EH (cell line): Measurements from ENCODE around the gene NAA11.
"Not testable (repeated sequence)": the region's sequence is repeated elsewhere in the genome, so short reads cannot be mapped to it uniquely, and the experiment has no call there.

Source experiments
- DNase-seq: peaks from one replicate; pipeline ENCODE4 v3.0.0-alpha.2; 2015; ENCODE audit warnings: low read depth

NAA11 gene

DNA sequence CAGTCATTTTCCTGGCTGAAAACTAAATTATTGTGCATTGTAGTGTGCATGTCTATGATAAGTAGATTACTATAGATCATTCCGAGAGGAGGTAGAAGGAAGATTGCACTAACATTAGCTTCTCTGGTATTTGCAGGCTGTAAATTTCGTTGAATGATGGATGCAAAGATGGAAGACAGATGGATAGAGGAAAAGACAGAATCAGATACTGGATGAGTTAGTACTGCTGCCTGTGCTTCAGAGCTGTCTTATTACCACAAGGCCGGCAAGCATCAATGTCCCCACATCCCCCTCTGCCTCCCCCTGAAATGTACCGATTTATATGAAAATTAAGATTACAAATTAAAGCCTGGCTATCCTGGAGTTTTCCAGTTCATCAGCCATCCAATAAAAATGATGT is 17.7 kb downstream of the NAA11 start:
- DNase-seq: no peak

DNA sequence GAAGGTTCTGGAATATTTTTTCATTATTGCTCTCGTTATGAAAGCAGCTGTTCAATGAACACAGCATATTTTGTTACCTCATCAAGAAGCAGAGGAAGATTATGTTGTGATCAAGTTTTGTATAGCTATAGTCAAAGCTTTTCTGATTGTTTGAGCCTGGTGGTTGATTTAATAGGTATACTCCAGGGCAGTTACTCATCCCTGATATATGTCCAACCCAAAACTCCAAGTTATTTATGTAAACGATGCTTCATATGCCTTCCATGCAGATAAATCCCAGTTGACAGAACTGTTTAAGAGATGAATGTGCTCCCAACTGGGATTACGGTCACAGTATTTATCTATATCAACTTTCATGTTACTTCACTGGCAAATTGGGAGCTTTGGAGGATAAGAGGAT is 19.1 kb downstream of the NAA11 start:
- DNase-seq: no peak

- DNase-seq: no peak
Measured at GRCh38 chr4:79300280-79300679, 25.6 kb downstream of the NAA11 start.

- DNase-seq: no peak
Measured at GRCh38 chr4:79298484-79298883, 27.4 kb downstream of the NAA11 start.

- no peak for DNase-seq
Measured at GRCh38 chr4:79298027-79298426, 27.8 kb downstream of the NAA11 start.

DNA sequence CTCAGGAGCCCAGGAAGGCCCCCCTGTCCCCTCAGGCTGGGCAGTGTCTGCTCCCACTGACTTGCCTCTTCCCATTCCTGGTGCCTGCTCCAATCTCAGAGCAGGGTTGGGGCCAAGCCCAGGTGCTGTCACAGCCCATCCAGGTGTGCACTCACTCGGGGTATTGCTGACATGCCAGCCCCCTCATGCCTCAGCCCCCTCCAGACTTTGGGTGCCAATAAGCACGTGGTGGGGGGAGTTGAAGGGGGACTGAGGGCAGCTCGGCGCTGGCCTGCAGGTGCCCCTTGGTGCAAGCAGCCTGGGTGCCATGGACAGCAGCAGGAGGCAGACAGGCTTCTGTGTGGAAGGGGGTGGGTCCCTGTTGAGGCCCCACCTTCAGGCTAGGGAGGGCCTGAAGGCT is 28.4 kb downstream of the NAA11 start:
- no peak for DNase-seq

- no peak for DNase-seq
Measured at GRCh38 chr4:79296768-79297428, 29.0 kb downstream of the NAA11 start.

- no peak for DNase-seq
Measured at GRCh38 chr4:79295086-79295485, 30.8 kb downstream of the NAA11 start.

GRCh38 chr4:79294064-79294463 is 31.8 kb downstream of the NAA11 start:
- no peak for DNase-seq

DNA sequence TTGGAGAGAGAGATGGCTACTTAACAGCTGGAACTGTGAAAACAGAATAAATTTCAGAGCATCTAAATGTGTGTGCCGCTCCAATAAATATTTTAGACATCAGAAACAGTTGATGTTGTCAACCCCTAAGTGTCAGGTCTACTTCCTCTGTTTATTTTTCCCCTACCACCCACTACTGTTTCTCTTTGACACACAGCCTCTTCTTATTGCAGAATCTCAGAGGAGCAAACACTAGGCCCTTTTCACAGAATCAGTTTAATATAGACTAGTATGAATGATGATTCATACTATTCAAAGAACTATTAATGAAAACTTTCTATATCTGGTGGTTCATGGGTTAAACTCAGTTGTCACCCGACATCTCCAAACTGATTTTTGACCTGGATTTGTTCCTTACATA is 33.9 kb downstream of the NAA11 start:
- no peak for DNase-seq

DNA sequence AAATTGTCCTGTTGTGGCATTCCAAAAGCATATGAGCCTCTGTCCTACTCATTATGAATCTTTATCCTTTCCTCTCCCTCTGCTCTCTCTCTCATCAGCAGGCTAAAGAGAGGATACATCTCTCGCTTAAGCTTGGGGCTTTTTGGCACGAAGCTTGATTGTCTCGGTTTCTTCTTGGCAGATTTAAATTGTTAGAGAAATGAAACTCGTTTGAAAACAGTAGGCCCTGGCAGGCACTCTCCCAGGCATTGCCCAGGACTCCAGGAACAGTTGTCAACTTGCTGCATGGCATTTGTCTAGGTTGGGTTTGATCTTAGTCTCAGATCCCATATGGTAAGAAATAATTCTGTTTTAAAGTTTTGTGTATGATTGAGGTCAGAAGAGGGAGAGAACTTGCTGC is 35.5 kb downstream of the NAA11 start:
- no peak for DNase-seq

GRCh38 chr4:79288185-79288584 is 37.7 kb downstream of the NAA11 start:
- no peak for DNase-seq

GRCh38 chr4:79287718-79288117 is 38.1 kb downstream of the NAA11 start:
- DNase-seq: no peak

DNA sequence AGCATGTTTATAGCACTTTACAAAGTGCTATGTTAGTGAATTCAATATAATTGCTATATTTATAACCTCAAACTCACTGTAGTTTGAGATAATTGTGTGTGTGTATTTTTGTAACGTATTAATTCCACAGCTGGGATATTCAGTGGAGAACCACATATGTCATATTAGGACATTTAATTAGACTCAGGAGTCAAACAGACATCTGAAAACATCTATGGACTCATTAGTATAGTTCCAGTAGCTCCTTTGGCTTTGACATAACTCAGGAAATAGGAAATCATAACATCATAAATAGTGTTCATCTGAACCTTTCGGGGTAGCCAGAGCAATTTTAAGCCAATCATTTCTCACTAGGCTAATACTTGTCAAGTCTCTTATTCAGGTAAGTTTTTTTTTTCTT is 38.8 kb downstream of the NAA11 start:
- no peak for DNase-seq

- DNase-seq: no peak
Measured at GRCh38 chr4:79281566-79282359, 44.1 kb downstream of the NAA11 start.

DNA sequence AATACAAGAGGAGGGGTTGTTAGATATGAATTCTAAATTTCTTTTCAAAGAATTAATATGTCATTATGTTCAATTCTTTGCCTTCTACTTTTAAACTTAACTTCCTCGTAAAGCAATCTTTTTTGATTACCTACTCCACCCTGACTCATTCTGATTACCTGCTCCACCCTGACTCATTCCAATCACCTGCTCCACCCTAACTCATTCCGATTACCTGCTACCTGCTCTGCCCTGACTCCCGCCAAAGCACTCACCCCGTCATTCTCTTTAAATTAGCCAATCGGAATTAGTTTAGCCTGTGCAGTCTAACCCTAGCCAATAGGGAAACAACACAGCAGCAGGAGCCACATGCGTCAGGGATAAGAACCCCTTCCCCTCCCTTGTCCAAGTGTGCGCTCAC is 48.4 kb downstream of the NAA11 start:
- not testable (repeated sequence) for DNase-seq

GRCh38 chr4:79273915-79274314 is 51.9 kb downstream of the NAA11 start:
- DNase-seq: no peak

- DNase-seq: no peak
Measured at GRCh38 chr4:79272761-79273160, 53.1 kb downstream of the NAA11 start.

GRCh38 chr4:79272126-79272525 is 53.7 kb downstream of the NAA11 start:
- DNase-seq: no peak

DNA sequence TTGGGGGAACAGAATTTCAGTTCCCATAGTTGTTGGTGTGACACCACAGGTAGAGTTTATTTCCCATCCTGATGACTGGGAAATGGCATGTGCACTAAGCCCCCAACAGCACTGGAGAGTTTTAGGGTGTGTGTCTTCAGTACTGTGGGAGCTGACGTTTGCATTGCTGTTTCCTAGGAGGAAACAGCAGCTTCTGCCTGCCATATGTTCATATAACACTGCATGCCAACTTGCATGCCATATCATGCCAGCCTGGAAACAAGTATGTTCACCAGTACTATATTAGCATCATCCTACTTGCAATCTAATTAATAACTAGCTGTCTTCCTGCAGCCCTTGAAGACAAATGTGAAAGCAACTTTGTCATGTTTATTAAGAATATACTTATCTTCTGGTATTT is 58.2 kb downstream of the NAA11 start:
- DNase-seq: no peak
